Measurements from ENCODE around the gene COL5A3.

GRCh38 chr19:9970481-9970880 lies 39.8 kb downstream of the COL5A3 start:
- no peak for TF ChIP-seq CTCF (IDR thresholded peaks at IDR 0.05; ENCODE audit: low read depth, low read length)
- no peak for TF ChIP-seq MYC (IDR thresholded peaks at IDR 0.05; ENCODE audit: low read depth, low read length)

All from NB4 (cell line).